Measurements from ENCODE around the gene DESI2. TPM values are rescaled to one million over a fixed set of nuclear protein-coding genes. Genes with fewer than 3 reads are reported as not detected.

Gene DESI2
- total RNA-seq, 2 experiments from 2014 or later, result 40.6 to 57.5 TPM

GRCh38 chr1:244633140-244633539 lies 19.8 kb upstream of the DESI2 start:
- no peaks in the 10 kb centered on the region for H3K9me3 ChIP-seq (ENCODE audit: low read length)
- no peak for DNase-seq (ENCODE audit: low spot score)
- no peaks in the 10 kb centered on the region for H3K9me2 ChIP-seq (ENCODE audit: insufficient read depth, low read length)
- no peak overlapping the region for H3K27ac ChIP-seq (ENCODE audit: low read depth, low read length, poor library complexity, severe bottlenecking)
- no peak overlapping the region for H3K4me2 ChIP-seq (ENCODE audit: low read length)
- no TSS peak for BruUV-seq (replicated peaks)
- CTCF ChIA-PET (ENCODE audit: unreplicated experiment), result no interaction called here
- H3K4me1 ChIP-seq (ENCODE audit: insufficient read depth, low read length, poor library complexity, severe bottlenecking), result no peaks in the 10 kb centered on the region
- intact Hi-C loops (cut with micrococcal nuclease; ENCODE audit: unreplicated experiment), result no loop called here
- H3K36me3 ChIP-seq (ENCODE audit: insufficient read depth, low read length), result no peaks in the 10 kb centered on the region
- no peaks in the 10 kb centered on the region for H4K20me1 ChIP-seq (ENCODE audit: insufficient read depth, low read length)
- H3K79me2 ChIP-seq (ENCODE audit: insufficient read depth, low read depth, low read length), result no peaks in the 10 kb centered on the region
- POLR2A ChIA-PET, result interaction anchor here (0.6 kb wide), 1 partner anchor 142 kb away, joined by 3 read pairs; no protein-coding TSS in a partner anchor
- TF ChIP-seq EZH2phosphoT487 (IDR thresholded peaks at IDR 0.05; ENCODE audit: borderline replicate concordance, low read depth, low read length) (no peak), CTCF (conservative IDR thresholded peaks at IDR 0.05; ENCODE audit: low read length) (no peak)
- H3K4me3 ChIP-seq (ENCODE audit: low read depth, low read length, poor library complexity, severe bottlenecking), result no peak overlapping the region
- H2AFZ ChIP-seq (ENCODE audit: low read length), result no peak overlapping the region

- H3K4me1 ChIP-seq (ENCODE audit: insufficient read depth, low read length, poor library complexity, severe bottlenecking), result no peaks in the 10 kb centered on the region
- no peak for TF ChIP-seq EZH2phosphoT487 (IDR thresholded peaks at IDR 0.05; ENCODE audit: borderline replicate concordance, low read depth, low read length)
- TF ChIP-seq CTCF (conservative IDR thresholded peaks at IDR 0.05; ENCODE audit: low read length), result no peak
- no TSS peak for BruUV-seq (replicated peaks)
- no peaks in the 10 kb centered on the region for H3K79me2 ChIP-seq (ENCODE audit: insufficient read depth, low read depth, low read length)
- no peak overlapping the region for H3K4me2 ChIP-seq (ENCODE audit: low read length)
- intact Hi-C loops (cut with micrococcal nuclease; ENCODE audit: unreplicated experiment), result no loop called here
- POLR2A ChIA-PET, result interaction anchor here (1.0 to 1.7 kb wide), 2 partner anchors 10 to 13 kb away, joined by 3 to 6 read pairs; no protein-coding TSS in a partner anchor
- no peaks in the 10 kb centered on the region for H4K20me1 ChIP-seq (ENCODE audit: insufficient read depth, low read length)
- no peaks in the 10 kb centered on the region for H3K9me2 ChIP-seq (ENCODE audit: insufficient read depth, low read length)
- H3K36me3 ChIP-seq (ENCODE audit: insufficient read depth, low read length), result no peaks in the 10 kb centered on the region
- no peak overlapping the region for H3K4me3 ChIP-seq (ENCODE audit: low read depth, low read length, poor library complexity, severe bottlenecking)
- CTCF ChIA-PET (ENCODE audit: unreplicated experiment), result no interaction called here
- H3K27ac ChIP-seq (ENCODE audit: low read depth, low read length, poor library complexity, severe bottlenecking), result no peak overlapping the region
- no peak overlapping the region for H2AFZ ChIP-seq (ENCODE audit: low read length)
- no peak for DNase-seq (ENCODE audit: low spot score)
- H3K9me3 ChIP-seq (ENCODE audit: low read length), result no peaks in the 10 kb centered on the region
Measured at GRCh38 chr1:244634546-244634945, 18.4 kb upstream of the DESI2 start.

- H3K9me3 ChIP-seq (ENCODE audit: low read length), result no peaks in the 10 kb centered on the region
- DNase-seq (ENCODE audit: low spot score), result no peak
- H3K9me2 ChIP-seq (ENCODE audit: insufficient read depth, low read length), result no peaks in the 10 kb centered on the region
- intact Hi-C loops (cut with micrococcal nuclease; ENCODE audit: unreplicated experiment), result no loop called here
- no peaks in the 10 kb centered on the region for H4K20me1 ChIP-seq (ENCODE audit: insufficient read depth, low read length)
- no peak overlapping the region for H2AFZ ChIP-seq (ENCODE audit: low read length)
- H3K4me1 ChIP-seq (ENCODE audit: insufficient read depth, low read length, poor library complexity, severe bottlenecking), result no peaks in the 10 kb centered on the region
- no peak overlapping the region for H3K27ac ChIP-seq (ENCODE audit: low read depth, low read length, poor library complexity, severe bottlenecking)
- no TSS peak for BruUV-seq (replicated peaks)
- CTCF ChIA-PET (ENCODE audit: unreplicated experiment), result no interaction called here
- TF ChIP-seq CTCF (conservative IDR thresholded peaks at IDR 0.05; ENCODE audit: low read length) (no peak), EZH2phosphoT487 (IDR thresholded peaks at IDR 0.05; ENCODE audit: borderline replicate concordance, low read depth, low read length) (no peak)
- H3K4me2 ChIP-seq (ENCODE audit: low read length), result no peak overlapping the region
- no peaks in the 10 kb centered on the region for H3K36me3 ChIP-seq (ENCODE audit: insufficient read depth, low read length)
- H3K79me2 ChIP-seq (ENCODE audit: insufficient read depth, low read depth, low read length), result no peaks in the 10 kb centered on the region
- H3K4me3 ChIP-seq (ENCODE audit: low read depth, low read length, poor library complexity, severe bottlenecking), result no peak overlapping the region
- POLR2A ChIA-PET, result interaction anchor here (0.6 to 2.0 kb wide), 3 partner anchors 11 to 1076 kb away, joined by 3 to 4 read pairs (median 3); no protein-coding TSS in a partner anchor
Measured at GRCh38 chr1:244636488-244637259, 16.3 kb upstream of the DESI2 start.
